GM10248 (cell line): ENCODE measurements around the gene NMNAT2.

Experiments
- CTCF ChIA-PET: fragments of 300-600 bp; sonication (Branson Sonifier 250); formaldehyde crosslinking; extraction: SDS; loops from one replicate; lab custom pipeline; 2021; ENCODE audit warnings: antibody characterized with exemption; lab: Yijun Ruan, JAX
- POLR2A ChIA-PET: fragments of 350-650 bp; sonication (Branson Sonifier 250); formaldehyde crosslinking; extraction: SDS; loops from one replicate; lab custom pipeline; 2020; ENCODE audit warnings: antibody characterized with exemption; lab: Yijun Ruan, JAX
- DNase-seq: peaks from one replicate; pipeline ENCODE4 v3.0.0; 2012; ENCODE audit errors: extremely low spot score
- TF ChIP-seq, protein P1 (sequence below): IDR thresholded peaks from 2 replicates; pipeline ENCODE4 v1.5.1; 2012; ENCODE audit warnings: mild to moderate bottlenecking, low read depth; ENCODE audit errors: extremely low read depth, missing control alignments, control extremely low read depth

NMNAT2 gene

DNA sequence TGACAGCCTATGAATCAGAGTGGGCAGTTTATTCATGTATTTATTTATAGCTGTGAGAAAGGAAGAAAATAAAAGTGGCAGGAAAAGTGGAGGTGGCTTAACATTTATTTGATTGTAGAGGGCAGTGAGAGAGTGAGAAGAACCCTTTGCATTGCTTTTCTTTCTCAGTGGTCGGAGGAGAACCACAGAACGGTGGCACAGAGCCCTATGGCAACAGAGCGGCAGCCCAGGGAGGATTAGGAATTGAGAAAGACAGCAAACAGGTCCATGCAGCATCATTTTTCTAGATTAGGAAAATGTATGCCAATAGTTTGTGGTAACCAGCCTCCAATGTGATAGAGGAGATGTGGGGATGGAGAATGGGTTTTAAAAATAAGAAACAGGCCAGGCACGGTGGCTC is 53.1 kb downstream of the NMNAT2 start:
- TF ChIP-seq, protein P1, sequence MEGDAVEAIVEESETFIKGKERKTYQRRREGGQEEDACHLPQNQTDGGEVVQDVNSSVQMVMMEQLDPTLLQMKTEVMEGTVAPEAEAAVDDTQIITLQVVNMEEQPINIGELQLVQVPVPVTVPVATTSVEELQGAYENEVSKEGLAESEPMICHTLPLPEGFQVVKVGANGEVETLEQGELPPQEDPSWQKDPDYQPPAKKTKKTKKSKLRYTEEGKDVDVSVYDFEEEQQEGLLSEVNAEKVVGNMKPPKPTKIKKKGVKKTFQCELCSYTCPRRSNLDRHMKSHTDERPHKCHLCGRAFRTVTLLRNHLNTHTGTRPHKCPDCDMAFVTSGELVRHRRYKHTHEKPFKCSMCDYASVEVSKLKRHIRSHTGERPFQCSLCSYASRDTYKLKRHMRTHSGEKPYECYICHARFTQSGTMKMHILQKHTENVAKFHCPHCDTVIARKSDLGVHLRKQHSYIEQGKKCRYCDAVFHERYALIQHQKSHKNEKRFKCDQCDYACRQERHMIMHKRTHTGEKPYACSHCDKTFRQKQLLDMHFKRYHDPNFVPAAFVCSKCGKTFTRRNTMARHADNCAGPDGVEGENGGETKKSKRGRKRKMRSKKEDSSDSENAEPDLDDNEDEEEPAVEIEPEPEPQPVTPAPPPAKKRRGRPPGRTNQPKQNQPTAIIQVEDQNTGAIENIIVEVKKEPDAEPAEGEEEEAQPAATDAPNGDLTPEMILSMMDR, result no peak
- ChIA-PET CTCF (no interaction called here), POLR2A (no interaction called here)
- DNase-seq, result no peak

DNA sequence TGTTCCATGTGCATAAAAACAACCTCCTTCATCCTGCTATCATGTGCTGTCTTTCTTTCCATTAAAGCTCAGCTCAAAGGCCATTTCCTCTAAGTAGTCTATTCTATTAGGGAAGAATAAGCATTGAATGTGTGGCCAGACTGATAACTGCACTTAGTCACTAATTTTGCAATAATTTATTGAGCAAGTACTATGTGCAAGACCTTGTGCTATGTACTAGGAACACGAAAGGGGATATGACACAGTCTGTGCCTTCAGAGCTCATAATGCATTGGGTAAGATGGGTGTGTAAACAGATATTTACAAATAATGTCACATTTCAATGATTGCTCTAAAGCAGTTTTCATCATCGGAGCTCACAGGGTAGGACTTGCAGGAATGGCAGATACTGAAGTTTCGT is 54.2 kb downstream of the NMNAT2 start:
- DNase-seq, result no peak
- POLR2A ChIA-PET, result no interaction called here
- TF ChIP-seq, protein P1, result no peak
- CTCF ChIA-PET, result no interaction called here

DNA sequence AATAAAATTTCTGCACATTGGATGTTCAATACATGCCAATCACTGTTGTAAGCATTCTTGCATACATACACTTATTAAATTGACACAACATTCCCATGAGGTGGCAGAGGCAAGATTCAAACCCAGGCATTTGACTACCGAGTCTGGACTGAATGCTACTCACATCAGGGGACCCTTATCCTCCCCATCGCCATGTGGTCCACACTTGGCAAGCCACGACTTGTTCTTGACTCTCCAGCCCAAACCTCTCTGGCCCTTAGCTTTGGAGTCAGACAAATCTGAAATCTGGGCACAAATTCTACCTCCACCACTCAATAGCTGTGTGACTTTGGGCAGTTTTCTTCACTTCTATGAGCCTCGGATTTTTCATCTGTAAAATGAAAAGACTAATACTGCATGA is 57.1 kb downstream of the NMNAT2 start:
- ChIA-PET POLR2A (no interaction called here), CTCF (interaction anchor here (0.8 kb wide), 1 partner anchor 11 kb away, joined by 3 read pairs; no protein-coding TSS in a partner anchor)
- DNase-seq, result no peak
- TF ChIP-seq, protein P1, result no peak

DNA sequence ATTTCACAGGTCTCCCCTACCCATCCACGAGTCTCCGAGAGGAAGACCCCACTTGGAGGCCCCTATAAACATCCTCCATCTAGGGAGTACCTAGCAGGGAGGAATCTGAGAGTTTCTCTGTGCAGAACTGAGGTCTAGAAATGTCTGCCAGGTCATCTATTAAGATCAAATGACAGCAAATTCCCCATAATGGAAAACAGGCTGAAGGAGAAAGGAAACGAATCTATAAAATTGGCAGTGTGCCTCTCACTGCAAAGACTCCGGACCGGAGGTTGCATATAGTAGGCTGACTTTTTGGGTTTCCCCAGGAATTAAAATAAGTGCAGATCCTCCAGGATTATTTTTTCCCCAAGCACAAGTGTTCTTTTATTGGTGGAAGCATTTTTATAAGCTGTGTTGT is 57.7 kb downstream of the NMNAT2 start:
- ChIA-PET CTCF (interaction anchor here (0.8 kb wide), 1 partner anchor 10 kb away, joined by 3 read pairs; no protein-coding TSS in a partner anchor), POLR2A (no interaction called here)
- TF ChIP-seq, protein P1, result no peak
- DNase-seq, result no peak

DNA sequence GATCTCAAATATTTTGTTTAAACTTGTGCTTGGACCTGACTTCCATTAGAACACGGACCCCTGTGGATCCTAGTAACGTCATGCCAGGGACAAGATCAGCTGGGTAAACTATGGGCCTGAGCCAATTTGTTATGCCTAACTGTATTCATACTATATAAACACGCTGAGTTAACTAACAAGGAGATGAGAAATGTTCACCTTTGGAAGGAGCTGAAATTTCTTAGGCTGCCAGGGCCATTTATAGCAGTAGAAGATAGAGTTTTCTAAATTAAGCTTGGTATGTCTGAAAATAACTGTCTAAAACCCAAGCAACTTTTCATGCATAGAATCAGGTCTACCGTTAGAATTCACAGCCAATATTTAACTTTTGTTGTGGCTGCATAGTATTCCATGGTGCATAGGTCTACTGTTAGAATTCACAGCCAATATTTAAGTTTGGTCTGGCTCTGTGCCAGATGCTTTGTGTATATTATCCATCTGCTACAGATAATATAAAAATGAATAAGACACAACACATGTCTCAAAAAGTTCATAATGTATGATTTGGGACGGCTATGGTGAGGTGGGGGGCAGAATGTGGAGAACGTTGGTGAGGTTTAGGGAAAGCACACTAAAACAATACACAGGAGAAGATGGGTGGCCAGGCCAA is 61.5 kb downstream of the NMNAT2 start:
- ChIA-PET POLR2A (no interaction called here), CTCF (interaction anchor here (1.2 to 1.3 kb wide), 2 partner anchors 9 to 75 kb away, joined by 3 read pairs; no protein-coding TSS in a partner anchor)
- no peak for DNase-seq
- TF ChIP-seq, protein P1, result no peak

DNA sequence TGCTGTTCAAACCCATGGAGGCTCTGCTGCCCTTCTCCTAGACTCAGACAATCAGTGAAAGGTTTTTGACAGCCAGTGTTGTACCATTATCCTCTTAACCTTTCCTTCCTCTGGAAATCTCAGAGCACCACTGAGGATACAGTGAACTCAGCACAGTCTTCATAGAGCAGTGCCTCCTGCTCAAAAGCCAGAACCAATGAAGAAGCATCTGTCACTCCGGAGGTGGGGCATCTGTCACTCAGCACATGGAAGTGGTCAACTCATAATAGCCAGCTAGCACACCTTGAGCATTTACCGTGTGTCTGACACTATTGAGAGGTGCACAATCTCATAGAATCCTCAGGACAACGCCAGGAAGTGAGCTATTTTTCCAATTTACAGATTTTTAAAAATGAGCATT is 62.4 kb downstream of the NMNAT2 start:
- no peak for DNase-seq
- ChIA-PET CTCF (interaction anchor here (1.2 to 1.3 kb wide), 2 partner anchors 8 to 74 kb away, joined by 3 read pairs; no protein-coding TSS in a partner anchor), POLR2A (no interaction called here)
- TF ChIP-seq, protein P1, result no peak
